K562 (cell line): ENCODE results near the gene PTGFR. TPM values are rescaled to one million over a fixed set of nuclear protein-coding genes. Genes with fewer than 3 reads are reported as not detected.

ENCODE experiments used
- ATAC-seq: fragments of 200-7000 bp; cut with Tn5 transposase; 3 replicates; pipeline ENCODE4 v1.9.1; 2020; ENCODE audit warnings: moderate library complexity
- BruUV-seq: library from RNA; stranded (reverse); fragments of 400-500 nt; replicated peaks from 2 replicates; lab custom pipeline; 2021; lab: Mats Ljungman, UMichigan
- CTCF ChIA-PET: fragments of 300-600 bp; formaldehyde crosslinking; extraction: SDS; loops from one replicate; lab custom pipeline; 2021; ENCODE audit warnings: low intra/inter-chr PET ratio; lab: Yijun Ruan, JAX
- POLR2A ChIA-PET: fragments of 300-600, 350-650 bp; sonication (Branson Sonifier 250); formaldehyde crosslinking; extraction: SDS; loops from one replicate; lab custom pipeline; 2021; ENCODE audit warnings: antibody characterized with exemption, inconsistent platforms; lab: Yijun Ruan, JAX
- DNase-seq, 4 experiments: peaks; one replicate each; pipeline versions ENCODE4 v3.0.0 to v3.0.0-alpha.2; 2011 to 2018; ENCODE audit warnings: low spot score in 3 of 4, mixed read lengths in 3 of 4; ENCODE audit errors: extremely low read depth in 1 of 4
- FAIRE-seq: peaks from 2 replicates; lab custom pipeline; 2011; peaks lifted over from hg19 to GRCh38; lab: Jason Lieb, UNC
- H2AFZ ChIP-seq: 2 replicates; pipeline ENCODE4 v1.6.0; 2011; ENCODE audit warnings: low read depth, low read length, control low read depth, inconsistent platforms
- H3K27ac ChIP-seq: fragments of 200-600 bp; 3 replicates; pipeline ENCODE4 v1.8.0; 2011; ENCODE audit warnings: low read depth, mild to moderate bottlenecking, control low read depth, inconsistent platforms, low read length, moderate library complexity, mixed read lengths; ENCODE audit errors: extremely low read depth
- H3K27me3 ChIP-seq, 2 experiments: fragments of 300-600 bp in 1 of 2; 2 replicates in 1 of 2; 3 replicates in 1 of 2; pipeline versions ENCODE4 v1.6.0 to v1.8.0; 2011; ENCODE audit warnings: inconsistent platforms in 2 of 2, low read length in 2 of 2, mild to moderate bottlenecking in 1 of 2, mixed read lengths in 1 of 2, moderate library complexity in 1 of 2; ENCODE audit not compliant: control insufficient read depth in 2 of 2, insufficient read depth in 2 of 2
- H3K36me3 ChIP-seq: fragments of 300-600 bp; 3 replicates; pipeline ENCODE4 v1.8.0; 2011; ENCODE audit warnings: mild to moderate bottlenecking, low read length, inconsistent platforms; ENCODE audit not compliant: control insufficient read depth, insufficient read depth
- H3K4me1 ChIP-seq, 2 experiments: fragments of 200-600 bp in 1 of 2; replicated peaks in 1 of 2; 2 replicates in 1 of 2; 3 replicates in 1 of 2; pipeline versions ENCODE4 v1.5.1 to v1.8.0; 2011; ENCODE audit warnings: inconsistent platforms in 2 of 2, low read length in 2 of 2, mild to moderate bottlenecking in 1 of 2, mixed read lengths in 1 of 2, moderate library complexity in 1 of 2; ENCODE audit not compliant: control insufficient read depth in 2 of 2, insufficient read depth in 2 of 2
- H3K4me2 ChIP-seq: 2 replicates; pipeline ENCODE4 v1.6.1; 2011; ENCODE audit warnings: low read length, control low read depth, inconsistent platforms, mixed read lengths; ENCODE audit not compliant: insufficient read depth
- H3K4me3 ChIP-seq: fragments of 200-600 bp; sonication (generic), shearing (Covaris generic); 2 replicates; pipeline ENCODE4 v1.5.1; 2016; ENCODE audit warnings: control low read depth, inconsistent platforms
- H3K79me2 ChIP-seq: fragments of 200-600 bp; 3 replicates; pipeline ENCODE4 v1.8.0; 2011; ENCODE audit warnings: low read length, inconsistent platforms; ENCODE audit not compliant: control insufficient read depth, insufficient read depth
- H3K9ac ChIP-seq, 2 experiments: 2 replicates each; pipeline versions ENCODE4 v1.6.0 to v1.6.1; 2011; ENCODE audit warnings: low read depth in 2 of 2, low read length in 2 of 2, control low read depth in 1 of 2, inconsistent platforms in 1 of 2, mild to moderate bottlenecking in 1 of 2, mixed read lengths in 1 of 2; ENCODE audit not compliant: insufficient read depth in 1 of 2
- H3K9me1 ChIP-seq: one replicate; pipeline ENCODE4 v1.6.0; 2011; ENCODE audit warnings: inconsistent platforms, mild to moderate bottlenecking, low read length, moderate library complexity; ENCODE audit not compliant: control insufficient read depth, insufficient read depth
- H3K9me3 ChIP-seq: replicated peaks from 2 replicates; pipeline ENCODE4 v1.5.1; 2011; ENCODE audit warnings: low read depth, low read length, inconsistent platforms; ENCODE audit not compliant: control insufficient read depth, insufficient read depth
- H4K20me1 ChIP-seq: replicated peaks from 2 replicates; pipeline ENCODE4 v1.6.1; 2011; ENCODE audit warnings: low read length, inconsistent platforms, mixed read lengths; ENCODE audit not compliant: control insufficient read depth, insufficient read depth
- BCOR ChIP-seq: fragments of 450-650 bp; IDR thresholded peaks from 2 replicates; pipeline ENCODE4 v1.6.1; 2016
- CREB1 ChIP-seq, 2 experiments: sonication (generic) in 1 of 2; formaldehyde crosslinking in 1 of 2; IDR thresholded peaks; 2 replicates each; pipeline versions ENCODE4 v1.6.1 to v1.8.0; 2012 to 2022; ENCODE audit warnings: inconsistent platforms in 1 of 2, mild to moderate bottlenecking in 1 of 2, missing genetic modification reagents in 1 of 2, moderate library complexity in 1 of 2
- FOXJ2 ChIP-seq: fragments of 200-800 bp; sonication (Bioruptor generic); IDR thresholded peaks from 2 replicates; pipeline ENCODE4 v1.6.1; 2016; ENCODE audit warnings: missing genetic modification characterization, missing compliant biosample characterization
- HDAC1 ChIP-seq, 2 experiments: fragments of 450-650 bp; IDR thresholded peaks; 2 replicates each; pipeline ENCODE4 v1.6.1; 2016 to 2017; ENCODE audit warnings: inconsistent platforms in 1 of 2, mild to moderate bottlenecking in 1 of 2, moderate library complexity in 1 of 2
- MLX ChIP-seq, 2 experiments: fragments of 450-650 bp in 1 of 2; sonication (generic) in 1 of 2; formaldehyde crosslinking; conservative IDR thresholded peaks; 2 replicates each; pipeline versions ENCODE4 v1.4.0 to v1.8.1; 2020 to 2022; ENCODE audit warnings: mild to moderate bottlenecking in 1 of 2, missing genetic modification reagents in 1 of 2
- NR2C1 ChIP-seq, 2 experiments: fragments of 450-650 bp; IDR thresholded peaks; 2 replicates each; pipeline ENCODE4 v1.6.1; 2017; ENCODE audit warnings: mild to moderate bottlenecking in 2 of 2, antibody characterized with exemption in 1 of 2, inconsistent platforms in 1 of 2, missing compliant biosample characterization in 1 of 2, missing genetic modification characterization in 1 of 2
- PYGO2 ChIP-seq: fragments of 450-650 bp; IDR thresholded peaks from 2 replicates; pipeline ENCODE4 v1.6.1; 2016; ENCODE audit warnings: mild to moderate bottlenecking, missing genetic modification characterization, moderate library complexity, missing compliant biosample characterization
- TBP ChIP-seq: optimal IDR thresholded peaks from 2 replicates; pipeline ENCODE3; 2011; ENCODE audit warnings: low read depth, low read length, improper control_type of control experiment
- TEAD1 ChIP-seq, 2 experiments: fragments of 450-650 bp in 1 of 2; sonication (generic) in 1 of 2; formaldehyde crosslinking; IDR thresholded peaks; 2 replicates each; pipeline versions ENCODE4 v1.4.0 to v1.8.0; 2020 to 2022; ENCODE audit warnings: mild to moderate bottlenecking in 2 of 2, missing genetic modification reagents in 1 of 2
- YBX1 ChIP-seq: fragments of 450-650 bp; IDR thresholded peaks from 2 replicates; pipeline ENCODE4 v1.7.1; 2016; ENCODE audit warnings: mild to moderate bottlenecking
- ZC3H11A ChIP-seq: IDR thresholded peaks from 2 replicates; pipeline ENCODE4 v1.6.1; 2012; ENCODE audit warnings: low read depth, low read length, improper control_type of control experiment
- ZFP1 ChIP-seq: fragments of 450-650 bp; formaldehyde crosslinking; IDR thresholded peaks from 2 replicates; pipeline ENCODE4 v1.4.0; 2020; ENCODE audit warnings: mild to moderate bottlenecking, mixed read lengths
- ZNF316 ChIP-seq: fragments of 450-650 bp; IDR thresholded peaks from 2 replicates; pipeline ENCODE4 v1.6.1; 2016
- ZNF592 ChIP-seq: fragments of 450-650 bp; IDR thresholded peaks from 2 replicates; pipeline ENCODE4 v1.6.1; 2017; ENCODE audit warnings: antibody characterized with exemption, mild to moderate bottlenecking
- ZNF764 ChIP-seq: fragments of 250-450 bp; sonication (Bioruptor Pico); IDR thresholded peaks from 2 replicates; pipeline ENCODE4 v1.4.0; 2020; ENCODE audit warnings: low read depth, mild to moderate bottlenecking, moderate library complexity
- ZNF77 ChIP-seq: fragments of 250-450 bp; sonication (Bioruptor Pico); IDR thresholded peaks from 2 replicates; pipeline ENCODE4 v1.5.0; 2020
- ZSCAN29 ChIP-seq: fragments of 450-650 bp; IDR thresholded peaks from 2 replicates; pipeline ENCODE4 v1.6.1; 2017
- in situ Hi-C: fragments of 300-500 bp; cut with MboI; formaldehyde crosslinking; loops from 4 replicates; pipeline ENCODE4 v1.15.0; 2018; ENCODE audit warnings: inconsistent platforms, mixed read lengths
- intact Hi-C: fragments of 100-400 bp; cut with micrococcal nuclease; formaldehyde crosslinking; loops from 2 replicates; pipeline ENCODE4 v1.14.2; 2022
- polyA plus RNA-seq, 8 experiments: library from polyadenylated mRNA; depleted of rRNA in 4 of 8; stranded (reverse) in 5 of 8; unstranded in 3 of 8; fragments of >200 nt; fragmentation: Nextera tagmentation in 2 of 8; fragmentation: Illumina TruSeq in 1 of 8; extraction: Ambion mirVana in 2 of 8; extraction: Trizol in 1 of 8; gene quantifications; 2 replicates each; pipeline versions ENCODE4 v1.2.1 to v1.2.3, GENCODE V29; 2011 to 2014; ENCODE audit warnings: inconsistent platforms in 1 of 8, missing spikeins in 1 of 8
- total RNA-seq, 7 experiments: library from RNA; depleted of rRNA in 6 of 7; stranded (reverse); fragments of >200 nt in 6 of 7; fragmentation: Illumina TruSeq in 2 of 7; extraction: Trizol in 2 of 7; gene quantifications; 2 replicates each; pipeline versions ENCODE4 v1.2.1 to v1.2.3, GENCODE V29; 2011 to 2021; ENCODE audit warnings: low replicate concordance in 1 of 7

Gene PTGFR
- total and polyA plus RNA-seq, 9 of the 15 experiments (the other 6 are each of a cell fraction or from before 2014, with no cell fraction given), result 0.04 TPM; not detected in 8

- TF ChIP-seq ZNF592 (no peak), ZSCAN29 (no peak), TEAD1 (CRISPR knock-in tag; IDR thresholded peaks at IDR 0.05) (no peak), PYGO2 (tag) (no peak), FOXJ2 (tag) (no peak), CREB1 (IDR thresholded peaks at IDR 0.05) (no peak), CREB1 (CRISPR knock-in tag; IDR thresholded peaks at IDR 0.05) (no peak), ZC3H11A (no peak)
These were observed 63.1 kb downstream of the PTGFR start (continued) for GRCh38 chr1:78553859-78554258.

- ATAC-seq (no peak), DNase-seq (no peak), FAIRE-seq (no peak)
- Histone ChIP-seq H3K9ac (no peak overlapping the region), H3K79me2 (no peaks in the 10 kb centered on the region), H3K4me1 (no peaks in the 10 kb centered on the region), H2AFZ (no peak overlapping the region), H3K27me3 (no peaks in the 10 kb centered on the region), H3K36me3 (no peaks in the 10 kb centered on the region), H3K9me3 (no peaks in the 10 kb centered on the region; the same call in 1 of the 2 replicates), H3K27ac (no peak overlapping the region), H3K4me2 (no peak overlapping the region), H3K4me3 (no peak overlapping the region), H4K20me1 (no peaks in the 10 kb centered on the region), H3K9me1 (no peaks in the 10 kb centered on the region)
- no TSS peak for BruUV-seq
- intact Hi-C loops (no loop called here), in situ Hi-C loops (no loop called here)
- ChIA-PET CTCF (no interaction called here), POLR2A (no interaction called here)
- TF ChIP-seq BCOR (no peak), ZFP1 (no peak), TBP (no peak), MLX (CRISPR knock-in tag; conservative IDR thresholded peaks at IDR 0.05) (no peak), ZNF77 (CRISPR knock-in tag) (no peak), HDAC1 (IDR thresholded peaks at IDR 0.05) (no peak), YBX1 (no peak), ZNF764 (CRISPR knock-in tag) (no peak), NR2C1 (IDR thresholded peaks at IDR 0.05) (no peak), NR2C1 (tag; IDR thresholded peaks at IDR 0.05) (no peak), ZNF316 (no peak)
These were observed 64.1 kb downstream of the PTGFR start for GRCh38 chr1:78554840-78555239.
